Activated CD4-positive, alpha-beta T cell treated with anti-CD3 and anti-CD28 coated beads, Interleukin-2, amount 10 ng/mL, durations not matched to agents 7 days and 5 days (primary cell): Measurements from ENCODE around the gene CRTAP. TPM values are rescaled to one million over a fixed set of nuclear protein-coding genes. Genes with fewer than 3 reads are reported as not detected.

Source experiments
- CTCF ChIA-PET: fragments of 350-600 bp; sonication (Branson Sonifier 250); formaldehyde crosslinking; loops from one replicate; lab custom pipeline; 2021; ENCODE audit warnings: antibody characterized with exemption; lab: Charles Lee
- POLR2A ChIA-PET: fragments of 350-600 bp; sonication (Branson Sonifier 250); formaldehyde crosslinking; loops from one replicate; lab custom pipeline; 2021; ENCODE audit warnings: antibody characterized with exemption; lab: Charles Lee
- DNase-seq: peaks from one replicate; pipeline ENCODE4 v3.0.0-alpha.2; 2020
- H3K27ac Mint-ChIP-seq: one replicate; pipeline ENCODE4 v1.8.0; 2021; ENCODE audit warnings: mild to moderate bottlenecking, moderate library complexity, mixed read lengths
- H3K27me3 Mint-ChIP-seq: one replicate; pipeline ENCODE4 v1.8.0; 2021; ENCODE audit warnings: mixed read lengths
- H3K36me3 Mint-ChIP-seq: one replicate; pipeline ENCODE4 v1.8.0; 2021; ENCODE audit warnings: low read depth, mixed read lengths
- H3K4me1 Mint-ChIP-seq: one replicate; pipeline ENCODE4 v1.8.0; 2021; ENCODE audit warnings: mixed read lengths
- H3K4me3 Mint-ChIP-seq: one replicate; pipeline ENCODE4 v1.8.0; 2021; ENCODE audit warnings: mild to moderate bottlenecking, moderate library complexity, mixed read lengths
- H3K9me3 Mint-ChIP-seq: one replicate; pipeline ENCODE4 v1.8.0; 2021; ENCODE audit warnings: mixed read lengths
- total RNA-seq, 2 experiments: library from RNA; stranded (reverse); gene quantifications; one replicate each; pipeline ENCODE4 v1.2.3, GENCODE V29; 2021

CRTAP gene
- total RNA-seq, 2 experiments from 2014 or later = 38.8 to 39.3 TPM

DNA sequence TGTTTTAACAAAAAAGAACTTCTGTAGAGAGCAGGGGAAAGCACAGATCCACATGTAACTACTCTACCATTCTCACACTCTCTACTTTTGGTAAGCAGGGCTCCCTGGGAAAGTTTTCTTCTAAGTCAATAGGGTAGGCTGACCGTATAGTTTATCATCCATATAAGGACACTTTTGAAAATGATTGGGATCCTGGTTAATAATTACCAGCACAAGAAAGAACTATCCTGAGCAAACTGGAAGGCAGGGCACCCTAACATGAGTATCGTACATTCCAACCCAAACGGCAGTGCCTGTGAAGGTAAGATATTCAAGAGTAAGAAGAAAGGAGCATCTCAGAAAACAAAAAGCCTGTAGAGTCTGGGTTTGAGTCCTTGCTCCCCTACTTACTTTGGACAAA lies 82.7 kb downstream of the CRTAP start:
- no peaks in the 10 kb centered on the region for H3K9me3 Mint-ChIP-seq
- H3K36me3 Mint-ChIP-seq = no peaks in the 10 kb centered on the region
- no peak for DNase-seq
- H3K27me3 Mint-ChIP-seq = no peaks in the 10 kb centered on the region
- ChIA-PET POLR2A (no interaction called here), CTCF (no interaction called here)
- H3K27ac Mint-ChIP-seq = no peak overlapping the region
- no peaks in the 10 kb centered on the region for H3K4me1 Mint-ChIP-seq
- H3K4me3 Mint-ChIP-seq = no peak overlapping the region

Other genes starting within 250 kb of the CRTAP start
- 10 to 100 TPM; 53.2 to 60.3 TPM for gene CCR4, start 162.4 kb upstream of the CRTAP start, total RNA-seq
- gene GLB1, start 16.9 kb upstream of the CRTAP start, total RNA-seq = 10 to 100 TPM; 45.4 to 46.5 TPM
- 10 to 100 TPM; 13.4 to 14.3 TPM for gene TMPPE, start 16.9 kb upstream of the CRTAP start, total RNA-seq
- gene SUSD5, start 104.8 kb downstream of the CRTAP start, total RNA-seq = not detected
- not detected for gene FBXL2, start 163.4 kb downstream of the CRTAP start, total RNA-seq